DOHH2 (cell line): Measurements from ENCODE around the gene MRM2.

ENCODE experiments used
- CTCF ChIP-seq: fragments of 200-600 bp; sonication (generic); IDR thresholded peaks from one replicate; pipeline ENCODE4 v1.5.1; 2014; ENCODE audit warnings: antibody characterized with exemption, mild to moderate bottlenecking, low read depth, low read length; ENCODE audit not compliant: poor library complexity, severe bottlenecking
- EZH2phosphoT487 ChIP-seq: fragments of 200-600 bp; sonication (generic); IDR thresholded peaks from 2 replicates; pipeline ENCODE4 v1.6.1; 2017; ENCODE audit warnings: borderline replicate concordance, mild to moderate bottlenecking, antibody characterized with exemption, low read length, moderate library complexity, mixed read lengths

GRCh38 chr7:2228921-2229320 is 13.1 kb downstream of the MRM2 start:
- no peak for TF ChIP-seq CTCF
- no peak for TF ChIP-seq EZH2phosphoT487
